ENCODE measurements around the gene CD276. TPM values are rescaled to one million over a fixed set of nuclear protein-coding genes. Genes with fewer than 3 reads are reported as not detected.
A peak's percentile ranks its signal among the peaks of the same experiment; 100 is the strongest.

CD276 gene
- total and polyA plus RNA-seq, 8 donors, result 13.9 to 56.0 (median 22.7) TPM

DNA sequence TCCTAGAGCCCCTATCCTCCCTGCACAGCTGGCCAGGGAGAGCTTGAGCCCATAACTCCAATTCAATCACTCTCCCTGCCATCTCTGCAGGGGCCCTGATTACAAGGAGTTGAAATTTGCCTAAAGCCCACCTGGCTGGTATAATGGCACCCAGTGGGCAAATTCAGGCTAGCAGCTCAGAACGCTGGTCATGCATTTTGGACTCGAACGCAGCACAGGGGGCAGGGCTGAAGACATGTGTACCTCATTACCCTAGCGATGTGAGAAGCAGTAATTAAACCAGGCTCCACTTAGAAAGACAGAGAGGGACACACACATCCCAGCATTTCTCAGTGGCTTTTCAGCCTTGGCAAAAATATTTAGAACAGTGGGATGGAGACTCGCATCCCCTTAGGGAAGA, 65.8 kb downstream of the CD276 start:
- H3K36me3 ChIP-seq, result no peaks in the 10 kb centered on the region
- no peaks in the 10 kb centered on the region for H3K27me3 ChIP-seq
- DNase-seq (no peak), ATAC-seq (no peak), FAIRE-seq (no peak)
- TF ChIP-seq CTCF (IDR thresholded peaks at IDR 0.05), result no peak
- no peak overlapping the region for H3K4me3 ChIP-seq
- intact Hi-C loops (cut with DNase I), result no loop called here
- WGBS, 2 donors, result 86 to 96% methylated on average over 5 of the region's 5 CpGs
- H3K9me3 ChIP-seq, result no peaks in the 10 kb centered on the region
- no peak overlapping the region for H3K27ac ChIP-seq
- H3K4me1 ChIP-seq, result no peaks in the 10 kb centered on the region

DNA sequence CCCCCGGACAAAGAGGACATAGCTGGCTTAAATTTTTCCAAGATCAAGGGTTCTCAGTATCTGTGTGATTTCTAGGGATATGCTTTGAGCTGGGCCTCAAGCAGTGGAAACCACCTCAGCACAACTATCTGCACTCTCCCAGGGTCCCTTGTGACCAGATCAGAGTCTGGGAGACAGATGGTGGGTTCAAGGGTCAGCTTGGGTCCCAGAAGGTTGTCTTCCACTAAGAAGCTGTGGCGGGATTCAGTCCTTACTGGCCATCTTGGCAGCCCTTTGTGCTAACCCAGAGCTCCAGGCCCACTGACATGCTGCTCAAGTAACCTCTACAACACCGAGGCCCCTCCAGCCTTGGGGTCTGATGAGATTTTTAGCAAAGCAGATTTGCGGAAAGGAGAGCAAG, 66.3 kb downstream of the CD276 start:
- FAIRE-seq, result no peak
- H3K27me3 ChIP-seq, result no peaks in the 10 kb centered on the region
- H3K4me3 ChIP-seq, result no peak overlapping the region
- peak in 1 of 6 donors; percentile 13 for DNase-seq
- intact Hi-C loops (cut with DNase I), result no loop called here
- no peak for TF ChIP-seq CTCF (IDR thresholded peaks at IDR 0.05)
- no peaks in the 10 kb centered on the region for H3K9me3 ChIP-seq
- WGBS, 2 donors, result 82 to 87% methylated on average over 4 of the region's 4 CpGs
- no peak for ATAC-seq
- H3K4me1 ChIP-seq, result no peaks in the 10 kb centered on the region
- H3K27ac ChIP-seq, result no peak overlapping the region
- no peaks in the 10 kb centered on the region for H3K36me3 ChIP-seq

- WGBS, 2 donors, result 83 to 87% methylated on average over 20 of the region's 20 CpGs
- DNase-seq, result peak in 1 of 6 donors; percentile 43
- Histone ChIP-seq H3K4me3 (no peak overlapping the region), H3K9me3 (no peaks in the 10 kb centered on the region), H3K27ac (no peak overlapping the region), H3K36me3 (no peaks in the 10 kb centered on the region), H3K27me3 (no peaks in the 10 kb centered on the region), H3K4me1 (no peaks in the 10 kb centered on the region)
- intact Hi-C loops (cut with DNase I), result no loop called here
- no peak for TF ChIP-seq CTCF (IDR thresholded peaks at IDR 0.05)
- no peak for FAIRE-seq
- ATAC-seq, result no peak
Measured at GRCh38 chr15:73750951-73751350, 66.8 kb downstream of the CD276 start.

DNA sequence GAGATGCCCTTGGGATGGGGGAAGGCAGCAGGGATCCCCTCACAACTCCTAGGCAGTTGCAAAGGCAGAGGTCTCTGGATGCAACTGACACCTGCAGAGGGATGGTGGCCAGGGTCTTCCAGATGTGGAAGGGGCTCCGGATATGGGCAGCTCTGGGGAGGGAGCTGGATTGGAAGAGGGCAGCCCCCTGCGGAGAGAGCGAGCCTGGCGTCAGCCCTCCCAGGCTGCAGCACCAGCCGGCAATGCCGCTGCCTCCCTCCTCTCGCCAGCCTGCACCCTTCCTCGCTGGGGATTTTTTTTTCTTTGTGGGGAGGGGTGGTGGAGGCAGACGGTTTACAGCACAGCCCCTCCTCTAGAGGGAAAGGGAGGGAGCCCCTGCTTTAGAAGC, 67.3 kb downstream of the CD276 start:
- no peaks in the 10 kb centered on the region for H3K36me3 ChIP-seq
- DNase-seq (peak in 1 of 6 donors; percentile 32), FAIRE-seq (no peak), ATAC-seq (peak in 1 of 4 donors; percentile 9)
- intact Hi-C loops (cut with DNase I), result no loop called here
- WGBS, 2 donors, result 53% methylated on average over 6 to 9 of the region's 9 CpGs
- H3K4me3 ChIP-seq, result peak overlapping the region in 1 of 4 donors; percentile 55
- no peaks in the 10 kb centered on the region for H3K27me3 ChIP-seq
- no peak for TF ChIP-seq CTCF (IDR thresholded peaks at IDR 0.05)
- no peaks in the 10 kb centered on the region for H3K9me3 ChIP-seq
- H3K4me1 ChIP-seq, result no peaks in the 10 kb centered on the region
- H3K27ac ChIP-seq, result no peak overlapping the region

- ATAC-seq (peak; percentile 22 to 59 (median 42)), FAIRE-seq (no peak), DNase-seq (peak in 3 of 6 donors; percentile 31 to 63 (median 61))
- Histone ChIP-seq H3K27ac (no peak overlapping the region), H3K4me1 (no peaks in the 10 kb centered on the region), H3K4me3 (peak overlapping the region in 3 of 4 donors; percentile 38 to 55 (median 46)), H3K9me3 (no peaks in the 10 kb centered on the region), H3K36me3 (no peaks in the 10 kb centered on the region), H3K27me3 (no peaks in the 10 kb centered on the region)
- WGBS, 2 donors, result 1 to 2% methylated on average over 49 to 79 of the region's 79 CpGs
- TF ChIP-seq CTCF (IDR thresholded peaks at IDR 0.05), result no peak
- intact Hi-C loops (cut with DNase I), result no loop called here
Measured at GRCh38 chr15:73751899-73752805, 68.0 kb downstream of the CD276 start.
